ENCODE measurements around the gene PCSK5. TPM values are rescaled to one million over a fixed set of nuclear protein-coding genes. Genes with fewer than 3 reads are reported as not detected.
A peak's percentile ranks its signal among the peaks of the same experiment; 100 is the strongest.

Gene PCSK5
- total RNA-seq, 1 experiment from 2014 or later = 6.9 TPM

DNA sequence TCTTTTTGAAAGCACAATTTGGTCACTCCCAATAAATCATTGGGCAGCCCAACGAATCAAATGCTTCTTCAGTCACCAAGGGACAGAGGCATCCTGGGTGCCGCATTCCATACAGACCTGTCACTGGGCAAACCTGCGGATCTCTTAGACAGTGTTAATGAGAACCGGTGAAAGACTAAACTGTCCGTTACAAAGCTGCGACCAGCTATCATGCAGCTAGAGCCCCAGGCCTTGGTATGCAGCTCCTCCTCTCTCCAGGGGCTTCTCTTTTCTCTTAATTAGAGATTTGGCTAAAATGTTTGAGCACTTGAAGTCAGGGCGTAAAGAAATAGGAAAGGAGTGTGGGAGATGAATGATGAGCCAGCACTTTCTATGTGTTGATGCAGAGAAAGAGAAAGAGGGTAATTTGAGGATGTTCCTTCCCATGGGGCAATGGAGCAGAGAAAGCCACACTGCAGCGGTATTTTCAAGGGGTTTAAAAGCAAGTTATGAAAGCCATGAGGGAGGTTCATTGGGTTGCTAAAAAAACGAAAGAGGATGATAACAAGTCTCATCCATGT lies 328.5 kb downstream of the PCSK5 start (continued):
- no peak for TF ChIP-seq CTCF (IDR thresholded peaks at IDR 0.05 in 2 of 3, conservative IDR thresholded peaks at IDR 0.05 in 1 of 3; ENCODE audit: borderline replicate concordance in 1 of 3, insufficient read depth in 1 of 3, low read depth in 2 of 3, low read length in 2 of 3)
- TF ChIP-seq EGR1 (IDR thresholded peaks at IDR 0.05; ENCODE audit: low read depth) = no peak
- TF ChIP-seq EZH2phosphoT487 (IDR thresholded peaks at IDR 0.05; ENCODE audit: borderline replicate concordance) = no peak

GRCh38 chr9:76219560-76220151 lies 329.2 kb downstream of the PCSK5 start:
- peak; percentile 65 for ATAC-seq
- Histone ChIP-seq H2AFZ (ENCODE audit: low read depth, low read length, poor library complexity, severe bottlenecking) (no peak overlapping the region), H3K9ac (ENCODE audit: low read length) (no peak overlapping the region), H3K27ac (ENCODE audit: low read depth, low read length) (no peak overlapping the region), H3K79me2 (ENCODE audit: insufficient read depth, low read length) (no peaks in the 10 kb centered on the region), H3K9me2 (ENCODE audit: insufficient read depth) (no peaks in the 10 kb centered on the region), H4K20me1 (ENCODE audit: insufficient read depth) (no peaks in the 10 kb centered on the region), H3K4me1 (ENCODE audit: control insufficient read depth in 1 of 2, insufficient read depth in 2 of 2, low read length in 2 of 2) (peaks cover 0 to 27% of the 10 kb centered on the region in 2 experiments; a peak in 2 of 4 replicates), H3K4me2 (ENCODE audit: low read length) (no peak overlapping the region), H3K36me3 (ENCODE audit: control insufficient read depth in 1 of 2, insufficient read depth in 2 of 2, low read length in 2 of 2) (no peaks in the 10 kb centered on the region), H3K27me3 (ENCODE audit: insufficient read depth, low read length) (no peaks in the 10 kb centered on the region), H3K4me3 (replicated peaks in 1 of 2; ENCODE audit: low read depth in 1 of 2, low read length in 2 of 2) (no peak overlapping the region), H3K9me3 (ENCODE audit: control insufficient read depth in 1 of 2, insufficient read depth in 1 of 2, low read depth in 1 of 2, low read length in 2 of 2) (no peaks in the 10 kb centered on the region)
- no peak for DNase-seq (ENCODE audit: low read depth, low spot score)
- intact Hi-C loops (cut with micrococcal nuclease) = no loop called here
- ChIA-PET POLR2A (no interaction called here), RAD21 (ENCODE audit: low non-redundant PET in 1 of 2, low total read pairs in 2 of 2, uncharacterized antibody in 2 of 2, unreplicated experiment in 2 of 2) (no interaction called here), CTCF (no interaction called here)
- no TSS peak for BruUV-seq (replicated peaks)
- TF ChIP-seq RAD21 (IDR thresholded peaks at IDR 0.05; ENCODE audit: low read depth) = peak; percentile 24; the same call in 1 of the 2 replicates
- TF ChIP-seq CTCF (IDR thresholded peaks at IDR 0.05 in 2 of 3, conservative IDR thresholded peaks at IDR 0.05 in 1 of 3; ENCODE audit: borderline replicate concordance in 1 of 3, insufficient read depth in 1 of 3, low read depth in 2 of 3, low read length in 2 of 3) = peak in 2 of 3 experiments; percentile 51 to 55; a peak in 4 of 6 replicates
- TF ChIP-seq ZNF274 (IDR thresholded peaks at IDR 0.05; ENCODE audit: low read depth, low read length) = no peak
